Ishikawa (cell line): ENCODE data around the gene TUBGCP6.

ENCODE experiments used
- CEBPB ChIP-seq: IDR thresholded peaks from 2 replicates; pipeline ENCODE4 v1.6.1; 2012
- CREB1 ChIP-seq: IDR thresholded peaks from 2 replicates; pipeline ENCODE4 v1.6.1; 2012; ENCODE audit warnings: low read depth
- EGR1 ChIP-seq: IDR thresholded peaks from 2 replicates; pipeline ENCODE4 v1.6.1; 2012
- EP300 ChIP-seq: IDR thresholded peaks from 2 replicates; pipeline ENCODE4 v1.6.1; 2012; ENCODE audit warnings: borderline replicate concordance
- FOXM1 ChIP-seq: IDR thresholded peaks from 2 replicates; pipeline ENCODE4 v1.6.1; 2012; ENCODE audit warnings: low read depth, borderline replicate concordance
- NFIC ChIP-seq: IDR thresholded peaks from 2 replicates; pipeline ENCODE4 v1.6.1; 2012
- RAD21 ChIP-seq: IDR thresholded peaks from 2 replicates; pipeline ENCODE4 v1.6.1; 2012; ENCODE audit warnings: low read depth
- TAF1 ChIP-seq: IDR thresholded peaks from 2 replicates; pipeline ENCODE4 v1.6.1; 2012; ENCODE audit warnings: low read depth, mild to moderate bottlenecking
- TCF12 ChIP-seq: IDR thresholded peaks from 2 replicates; pipeline ENCODE4 v1.6.1; 2012; ENCODE audit warnings: low read depth
- TEAD4 ChIP-seq: IDR thresholded peaks from 2 replicates; pipeline ENCODE4 v1.6.1; 2012
- YY1 ChIP-seq: IDR thresholded peaks from 2 replicates; pipeline ENCODE4 v1.6.1; 2012; ENCODE audit warnings: low read depth
- ZBTB7A ChIP-seq: IDR thresholded peaks from 2 replicates; pipeline ENCODE4 v1.6.1; 2012; ENCODE audit warnings: low read depth
- TF ChIP-seq, protein P1 (sequence below): IDR thresholded peaks from 2 replicates; pipeline ENCODE4 v1.6.1; 2012
- TF ChIP-seq, protein P2 (sequence below): IDR thresholded peaks from 2 replicates; pipeline ENCODE4 v1.6.1; 2012
- TF ChIP-seq, protein P3 (sequence below): IDR thresholded peaks from 2 replicates; pipeline ENCODE4 v1.6.1; 2012; ENCODE audit warnings: low read depth, mild to moderate bottlenecking

Gene TUBGCP6

DNA sequence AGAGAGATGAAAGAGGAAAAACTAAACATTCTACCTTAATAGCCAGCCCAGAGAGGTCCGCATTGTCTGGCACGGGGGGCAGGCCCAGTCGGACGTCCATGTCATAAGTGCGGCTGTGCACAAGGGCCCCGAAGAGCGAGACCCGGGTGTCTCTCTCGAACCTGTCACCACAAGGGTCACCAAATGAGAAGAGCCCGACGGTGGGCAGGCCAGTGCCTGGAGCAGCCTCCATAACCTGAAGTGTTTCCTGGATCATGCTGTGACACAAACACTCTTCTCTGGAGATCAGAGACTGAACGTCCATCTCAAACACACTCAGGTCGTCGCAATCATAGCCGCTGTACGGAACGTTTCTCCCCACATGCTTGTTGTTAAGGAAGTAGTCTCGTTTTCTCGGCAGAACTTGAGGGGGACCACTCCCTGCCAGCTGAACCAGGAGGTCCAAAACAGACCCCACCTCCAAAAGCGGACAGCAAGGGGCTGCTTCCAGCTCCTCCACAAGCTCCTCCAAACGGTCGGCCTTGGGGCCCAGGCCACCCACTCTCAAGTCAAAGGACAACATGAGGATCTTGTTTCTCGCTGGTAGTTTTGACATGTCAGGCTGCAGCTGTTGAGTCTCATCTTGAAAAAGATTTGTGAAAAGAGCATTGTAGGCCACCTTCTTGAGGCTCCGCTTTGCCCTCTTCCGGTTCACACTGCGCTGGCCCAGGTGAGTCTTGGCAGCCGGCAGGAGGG is 971 bp downstream of the TUBGCP6 start:
- TF ChIP-seq NFIC = no peak
- no peak for TF ChIP-seq CREB1
- TF ChIP-seq, protein P1, sequence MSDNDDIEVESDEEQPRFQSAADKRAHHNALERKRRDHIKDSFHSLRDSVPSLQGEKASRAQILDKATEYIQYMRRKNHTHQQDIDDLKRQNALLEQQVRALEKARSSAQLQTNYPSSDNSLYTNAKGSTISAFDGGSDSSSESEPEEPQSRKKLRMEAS = no peak
- no peak for TF ChIP-seq TCF12
- TF ChIP-seq YY1 = no peak
- TF ChIP-seq, protein P2, sequence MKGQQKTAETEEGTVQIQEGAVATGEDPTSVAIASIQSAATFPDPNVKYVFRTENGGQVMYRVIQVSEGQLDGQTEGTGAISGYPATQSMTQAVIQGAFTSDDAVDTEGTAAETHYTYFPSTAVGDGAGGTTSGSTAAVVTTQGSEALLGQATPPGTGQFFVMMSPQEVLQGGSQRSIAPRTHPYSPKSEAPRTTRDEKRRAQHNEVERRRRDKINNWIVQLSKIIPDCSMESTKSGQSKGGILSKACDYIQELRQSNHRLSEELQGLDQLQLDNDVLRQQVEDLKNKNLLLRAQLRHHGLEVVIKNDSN = no peak
- TF ChIP-seq TEAD4 = no peak
- TF ChIP-seq FOXM1 = no peak
- TF ChIP-seq CEBPB = no peak
- TF ChIP-seq EGR1 = no peak
- TF ChIP-seq RAD21 = no peak
- TF ChIP-seq, protein P3, sequence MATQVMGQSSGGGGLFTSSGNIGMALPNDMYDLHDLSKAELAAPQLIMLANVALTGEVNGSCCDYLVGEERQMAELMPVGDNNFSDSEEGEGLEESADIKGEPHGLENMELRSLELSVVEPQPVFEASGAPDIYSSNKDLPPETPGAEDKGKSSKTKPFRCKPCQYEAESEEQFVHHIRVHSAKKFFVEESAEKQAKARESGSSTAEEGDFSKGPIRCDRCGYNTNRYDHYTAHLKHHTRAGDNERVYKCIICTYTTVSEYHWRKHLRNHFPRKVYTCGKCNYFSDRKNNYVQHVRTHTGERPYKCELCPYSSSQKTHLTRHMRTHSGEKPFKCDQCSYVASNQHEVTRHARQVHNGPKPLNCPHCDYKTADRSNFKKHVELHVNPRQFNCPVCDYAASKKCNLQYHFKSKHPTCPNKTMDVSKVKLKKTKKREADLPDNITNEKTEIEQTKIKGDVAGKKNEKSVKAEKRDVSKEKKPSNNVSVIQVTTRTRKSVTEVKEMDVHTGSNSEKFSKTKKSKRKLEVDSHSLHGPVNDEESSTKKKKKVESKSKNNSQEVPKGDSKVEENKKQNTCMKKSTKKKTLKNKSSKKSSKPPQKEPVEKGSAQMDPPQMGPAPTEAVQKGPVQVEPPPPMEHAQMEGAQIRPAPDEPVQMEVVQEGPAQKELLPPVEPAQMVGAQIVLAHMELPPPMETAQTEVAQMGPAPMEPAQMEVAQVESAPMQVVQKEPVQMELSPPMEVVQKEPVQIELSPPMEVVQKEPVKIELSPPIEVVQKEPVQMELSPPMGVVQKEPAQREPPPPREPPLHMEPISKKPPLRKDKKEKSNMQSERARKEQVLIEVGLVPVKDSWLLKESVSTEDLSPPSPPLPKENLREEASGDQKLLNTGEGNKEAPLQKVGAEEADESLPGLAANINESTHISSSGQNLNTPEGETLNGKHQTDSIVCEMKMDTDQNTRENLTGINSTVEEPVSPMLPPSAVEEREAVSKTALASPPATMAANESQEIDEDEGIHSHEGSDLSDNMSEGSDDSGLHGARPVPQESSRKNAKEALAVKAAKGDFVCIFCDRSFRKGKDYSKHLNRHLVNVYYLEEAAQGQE = no peak
- no peak for TF ChIP-seq EP300
- TF ChIP-seq TAF1 = no peak
- no peak for TF ChIP-seq ZBTB7A

DNA sequence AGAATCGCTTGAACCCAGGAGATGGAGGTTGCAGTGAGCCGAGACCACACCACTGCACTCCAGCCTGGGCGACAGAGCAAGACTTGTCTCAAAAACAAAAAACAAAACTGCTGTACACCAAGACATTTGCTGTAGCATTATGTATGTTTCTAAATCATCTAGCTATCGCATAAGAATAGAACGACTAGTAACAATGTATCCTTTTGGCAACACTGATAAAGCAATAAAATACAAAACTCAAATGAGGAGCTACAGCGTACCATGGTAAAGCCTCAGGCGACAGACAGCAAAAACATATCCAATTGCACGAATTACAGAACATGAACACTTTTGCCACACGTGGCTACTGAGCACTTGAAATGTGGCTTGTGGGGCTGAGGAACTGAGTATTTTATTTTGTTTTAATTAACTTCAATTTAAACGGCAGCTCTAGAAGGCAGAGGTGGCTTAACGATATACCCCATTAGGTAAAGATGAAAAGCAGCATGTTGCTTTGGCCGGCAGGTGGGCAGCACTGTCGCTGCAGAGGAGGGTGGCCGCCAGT is 2.3 kb downstream of the TUBGCP6 start:
- TF ChIP-seq FOXM1 = no peak
- TF ChIP-seq, protein P2 = no peak
- no peak for TF ChIP-seq RAD21
- TF ChIP-seq CREB1 = no peak
- TF ChIP-seq YY1 = no peak
- TF ChIP-seq ZBTB7A = no peak
- TF ChIP-seq TAF1 = no peak
- TF ChIP-seq, protein P3 = no peak
- TF ChIP-seq, protein P1 = no peak
- no peak for TF ChIP-seq TCF12
- no peak for TF ChIP-seq NFIC
- TF ChIP-seq CEBPB = no peak
- TF ChIP-seq EGR1 = no peak
- TF ChIP-seq EP300 = no peak
- TF ChIP-seq TEAD4 = no peak

DNA sequence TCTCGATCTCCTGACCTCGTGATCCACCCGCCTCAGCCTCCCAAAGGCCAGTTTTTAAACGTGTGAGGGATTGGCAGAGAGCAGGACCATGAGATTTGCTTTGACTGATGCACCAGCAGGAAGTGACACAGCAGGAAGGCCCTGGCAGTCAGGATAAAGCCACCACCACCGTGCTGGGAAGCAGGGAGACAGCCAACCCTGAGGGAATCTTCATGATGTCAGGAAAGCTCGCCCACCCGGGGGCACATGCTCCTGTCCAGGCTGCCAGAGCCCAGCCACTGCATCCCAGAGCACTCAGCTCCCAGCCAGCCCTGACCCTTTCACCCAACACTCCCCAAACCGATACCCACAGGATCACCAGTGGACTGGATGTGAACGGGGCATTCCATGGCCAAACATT is 6.1 kb downstream of the TUBGCP6 start:
- TF ChIP-seq, protein P3 = no peak
- no peak for TF ChIP-seq ZBTB7A
- TF ChIP-seq YY1 = no peak
- no peak for TF ChIP-seq EGR1
- no peak for TF ChIP-seq EP300
- no peak for TF ChIP-seq CREB1
- no peak for TF ChIP-seq TEAD4
- TF ChIP-seq CEBPB = no peak
- no peak for TF ChIP-seq FOXM1
- no peak for TF ChIP-seq RAD21
- TF ChIP-seq TCF12 = no peak
- TF ChIP-seq TAF1 = no peak
- TF ChIP-seq, protein P1 = no peak
- TF ChIP-seq NFIC = no peak
- TF ChIP-seq, protein P2 = no peak
